ENCODE measurements around the gene ZBTB26.
A peak's percentile ranks its signal among the peaks of the same experiment; 100 is the strongest.
"Not testable (repeated sequence)": the region's sequence is repeated elsewhere in the genome, so short reads cannot be mapped to it uniquely, and the experiment has no call there.

Gene ZBTB26

DNA sequence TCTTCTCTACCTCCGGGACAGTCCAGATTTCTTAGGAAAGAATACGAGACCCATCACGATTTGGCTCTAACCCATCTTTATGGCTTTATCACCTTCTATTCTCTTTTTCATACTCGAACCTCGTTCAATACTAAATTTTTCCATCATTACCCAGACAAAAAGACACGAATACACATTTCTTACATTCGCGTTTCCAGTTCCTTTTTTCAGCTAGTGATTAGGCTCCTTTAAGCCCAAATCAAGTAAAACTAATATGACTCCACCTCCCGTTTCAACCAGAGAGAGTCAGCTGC, 18.7 kb downstream of the ZBTB26 start:
- Histone ChIP-seq H3K9me3 (ENCODE audit: control extremely low read depth in 1 of 5, control insufficient read depth in 4 of 5, insufficient read depth in 2 of 5, low read depth in 1 of 5, low read length in 4 of 5) (no peaks in the 10 kb centered on the region), H3K27ac (ENCODE audit: insufficient read depth in 1 of 2, low read depth in 1 of 2, low read length in 2 of 2, poor library complexity in 1 of 2, severe bottlenecking in 2 of 2) (peak overlapping the region; percentile 85 to 87), H3K4me1 (ENCODE audit: control extremely low read depth in 1 of 4, control insufficient read depth in 4 of 4, insufficient read depth in 4 of 4, low read length in 3 of 4) (peaks cover 4 to 16% (median 11%) of the 10 kb centered on the region in 4 experiments), H3K27me3 (replicated peaks in 2 of 5; ENCODE audit: control insufficient read depth in 4 of 5, insufficient read depth in 5 of 5, low read length in 4 of 5) (no peaks in the 10 kb centered on the region), H3K36me3 (ENCODE audit: control insufficient read depth in 4 of 4, insufficient read depth in 4 of 4, low read length in 3 of 4) (peaks cover 0 to 17% (median 11%) of the 10 kb centered on the region in 4 experiments), H3K4me3 (ENCODE audit: control insufficient read depth in 1 of 7, extremely low read depth in 1 of 7, insufficient read depth in 4 of 7, low read depth in 2 of 7, low read length in 6 of 7) (peak overlapping the region; percentile 75 to 94 (median 85))
- CTCF ChIA-PET = interaction anchor here (0.7 to 1.8 kb wide), 8 partner anchors 9 to 78 kb away, joined by 3 to 8 read pairs (median 5); partner anchors contain the start of gene ZBTB26
- POLR2A ChIA-PET = interaction anchor here (0.6 to 1.9 kb wide), 7 partner anchors 8 to 648 kb away, joined by 3 to 10 read pairs (median 6); partner anchors contain the start of genes RABGAP1, RC3H2 and ZBTB26
- DNase-seq = no peak
- WGBS (ENCODE audit: insufficient coverage) = 2% methylated on average over 8 of the region's 9 CpGs

DNA sequence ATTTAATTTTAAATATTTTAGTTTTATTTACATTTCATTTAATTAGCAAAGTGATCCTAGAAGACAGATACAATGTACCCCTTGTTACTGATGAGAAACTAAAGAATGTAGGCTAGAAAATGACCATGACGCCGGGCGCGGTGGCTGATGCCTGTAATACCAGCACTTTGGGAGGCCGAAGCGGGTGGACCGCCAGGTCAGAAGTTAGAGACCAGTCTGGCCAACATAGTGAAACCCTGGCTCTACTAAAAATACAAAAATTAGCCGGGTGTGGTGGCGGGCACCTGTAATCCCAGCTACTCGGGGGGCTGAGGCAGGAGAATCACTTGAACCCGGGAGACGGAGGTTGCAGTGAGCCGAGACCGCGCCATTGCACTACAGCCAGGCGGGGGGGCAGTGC, 25.2 kb downstream of the ZBTB26 start:
- H3K36me3 ChIP-seq (ENCODE audit: control insufficient read depth in 4 of 4, insufficient read depth in 4 of 4, low read length in 3 of 4) = peaks cover 0 to 14% (median 7%) of the 10 kb centered on the region in 4 experiments
- CTCF ChIA-PET; H3K4me3 ChIP-seq (ENCODE audit: control insufficient read depth in 1 of 7, extremely low read depth in 1 of 7, insufficient read depth in 4 of 7, low read depth in 2 of 7, low read length in 6 of 7); DNase-seq; POLR2A ChIA-PET; H3K27ac ChIP-seq (ENCODE audit: insufficient read depth in 1 of 2, low read depth in 1 of 2, low read length in 2 of 2, poor library complexity in 1 of 2, severe bottlenecking in 2 of 2); H3K27me3 ChIP-seq (replicated peaks in 2 of 5; ENCODE audit: control insufficient read depth in 4 of 5, insufficient read depth in 5 of 5, low read length in 4 of 5); H3K9me3 ChIP-seq (ENCODE audit: control extremely low read depth in 1 of 5, control insufficient read depth in 4 of 5, insufficient read depth in 2 of 5, low read depth in 1 of 5, low read length in 4 of 5): not testable (repeated sequence)
- peaks cover 12 to 30% (median 22%) of the 10 kb centered on the region in 4 experiments for H3K4me1 ChIP-seq (ENCODE audit: control extremely low read depth in 1 of 4, control insufficient read depth in 4 of 4, insufficient read depth in 4 of 4, low read length in 3 of 4)
- 94% methylated on average over 13 of the region's 16 CpGs for WGBS (ENCODE audit: insufficient coverage)

DNA sequence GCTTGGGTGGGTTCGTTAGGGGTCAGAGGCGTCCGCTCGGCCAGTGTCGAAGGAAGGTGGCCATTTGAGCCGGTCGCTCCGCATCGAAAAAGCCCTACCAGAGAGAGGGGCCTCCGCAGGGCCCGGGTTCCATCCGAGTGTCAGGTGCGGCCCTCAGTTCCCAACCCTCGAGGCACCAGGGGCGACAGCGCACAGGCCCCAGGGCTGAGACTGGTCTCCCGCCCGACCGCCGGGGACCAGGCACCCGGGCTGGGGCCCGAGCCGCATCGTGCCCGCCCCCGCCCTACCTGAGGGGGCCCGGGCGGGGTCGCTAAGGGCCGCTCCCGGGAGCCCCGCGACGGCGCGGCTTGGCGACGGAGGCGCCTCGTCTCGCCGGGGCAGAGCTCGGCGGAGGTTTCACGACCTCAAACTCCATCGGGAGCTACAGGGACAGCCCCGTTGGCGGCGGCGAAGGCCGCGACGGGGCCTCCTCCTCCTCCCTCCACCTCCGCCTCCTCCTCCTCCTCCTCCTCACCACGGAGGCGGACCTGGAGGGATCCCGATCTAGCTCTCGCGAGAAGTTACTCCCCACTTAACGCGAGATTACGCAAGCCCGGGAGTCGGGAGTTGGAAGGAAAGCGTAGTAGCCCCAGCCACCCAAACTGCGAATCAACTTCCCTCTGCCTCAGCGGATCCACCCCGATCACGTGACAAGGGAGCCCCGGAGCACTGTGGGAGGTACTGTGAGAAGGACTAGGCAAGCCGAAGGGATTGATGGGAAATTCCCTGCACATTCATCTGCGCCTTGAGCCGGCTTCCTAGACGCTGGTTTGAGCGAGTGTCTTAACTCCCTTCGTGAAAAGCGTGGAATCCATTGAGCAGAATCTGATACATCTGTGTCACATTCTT, 26.2 kb downstream of the ZBTB26 start, which contains the start of gene RC3H2:
RC3H2 (minus strand) TSS at position 537 of the 888 bp plus-strand sequence. CDS start 7,850 bp downstream, outside the sequence.
- Histone ChIP-seq H3K36me3 (ENCODE audit: control insufficient read depth in 4 of 4, insufficient read depth in 4 of 4, low read length in 3 of 4) (peaks cover 0 to 6% (median 2%) of the 10 kb centered on the region in 4 experiments), H3K4me3 (ENCODE audit: control insufficient read depth in 1 of 7, extremely low read depth in 1 of 7, insufficient read depth in 4 of 7, low read depth in 2 of 7, low read length in 6 of 7) (peak within 1 kb of the TSS; percentile 86 to 99 (median 95)), H3K4me1 (ENCODE audit: control extremely low read depth in 1 of 4, control insufficient read depth in 4 of 4, insufficient read depth in 4 of 4, low read length in 3 of 4) (peaks cover 12 to 38% (median 26%) of the 10 kb centered on the region in 4 experiments), H3K9me3 (ENCODE audit: control extremely low read depth in 1 of 5, control insufficient read depth in 4 of 5, insufficient read depth in 2 of 5, low read depth in 1 of 5, low read length in 4 of 5) (no peaks in the 10 kb centered on the region), H3K27ac (ENCODE audit: insufficient read depth in 1 of 2, low read depth in 1 of 2, low read length in 2 of 2, poor library complexity in 1 of 2, severe bottlenecking in 2 of 2) (peak within 1 kb of the TSS; percentile 95 to 98), H3K27me3 (replicated peaks in 2 of 5; ENCODE audit: control insufficient read depth in 4 of 5, insufficient read depth in 5 of 5, low read length in 4 of 5) (no peaks in the 10 kb centered on the region)
- ChIA-PET CTCF (interaction anchor here (0.9 to 1.8 kb wide), 2 partner anchors 25 to 86 kb away, joined by 3 to 7 read pairs; no protein-coding TSS in a partner anchor), POLR2A (interaction anchor here (0.6 to 2.6 kb wide), 5 partner anchors 8 to 130 kb away, joined by 3 to 10 read pairs (median 6); partner anchors contain the start of genes ZBTB26 and ZBTB6)
- DNase-seq = peak; percentile 99 to 100 (median 100)
- WGBS (ENCODE audit: insufficient coverage) = 0% methylated on average over 54 of the region's 77 CpGs

DNA sequence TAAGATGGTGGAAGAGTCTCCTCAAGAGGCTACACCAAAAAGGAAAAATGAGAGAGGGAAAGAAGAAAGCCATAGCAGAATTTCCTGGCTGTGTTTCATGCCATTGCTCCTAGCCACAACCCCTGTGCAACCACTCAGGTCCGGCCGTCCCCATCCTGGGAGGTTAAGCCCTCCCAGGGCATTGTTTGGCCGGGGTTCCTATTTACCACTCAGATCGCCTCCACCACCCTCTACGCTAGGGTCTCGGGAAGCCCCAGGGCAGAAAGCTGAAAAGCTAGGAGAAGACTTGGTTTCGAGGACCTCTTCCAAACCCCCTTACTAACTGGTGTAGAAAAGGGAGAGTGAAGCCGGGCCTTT, 26.9 kb downstream of the ZBTB26 start:
- POLR2A ChIA-PET = interaction anchor here (0.5 to 2.6 kb wide), 4 partner anchors 9 to 131 kb away, joined by 3 to 10 read pairs (median 7); partner anchors contain the start of genes ZBTB26 and ZBTB6
- peak overlapping the region; percentile 95 to 98 for H3K27ac ChIP-seq (ENCODE audit: insufficient read depth in 1 of 2, low read depth in 1 of 2, low read length in 2 of 2, poor library complexity in 1 of 2, severe bottlenecking in 2 of 2)
- H3K36me3 ChIP-seq (ENCODE audit: control insufficient read depth in 4 of 4, insufficient read depth in 4 of 4, low read length in 3 of 4) = peaks cover 0 to 4% (median 0%) of the 10 kb centered on the region in 4 experiments
- H3K4me3 ChIP-seq (ENCODE audit: control insufficient read depth in 1 of 7, extremely low read depth in 1 of 7, insufficient read depth in 4 of 7, low read depth in 2 of 7, low read length in 6 of 7) = peak overlapping the region; percentile 86 to 99 (median 95)
- peaks cover 12 to 44% (median 31%) of the 10 kb centered on the region in 4 experiments for H3K4me1 ChIP-seq (ENCODE audit: control extremely low read depth in 1 of 4, control insufficient read depth in 4 of 4, insufficient read depth in 4 of 4, low read length in 3 of 4)
- peak in 2 of 3 donors; percentile 5 to 23 for DNase-seq
- 0% methylated on average over 2 of the region's 8 CpGs for WGBS (ENCODE audit: insufficient coverage)
- CTCF ChIA-PET = interaction anchor here (0.7 to 1.9 kb wide), 4 partner anchors 8 to 130 kb away, joined by 3 to 7 read pairs (median 4); partner anchors contain the start of gene ZBTB6
- no peaks in the 10 kb centered on the region for H3K27me3 ChIP-seq (replicated peaks in 2 of 5; ENCODE audit: control insufficient read depth in 4 of 5, insufficient read depth in 5 of 5, low read length in 4 of 5)
- H3K9me3 ChIP-seq (ENCODE audit: control extremely low read depth in 1 of 5, control insufficient read depth in 4 of 5, insufficient read depth in 2 of 5, low read depth in 1 of 5, low read length in 4 of 5) = no peaks in the 10 kb centered on the region

DNA sequence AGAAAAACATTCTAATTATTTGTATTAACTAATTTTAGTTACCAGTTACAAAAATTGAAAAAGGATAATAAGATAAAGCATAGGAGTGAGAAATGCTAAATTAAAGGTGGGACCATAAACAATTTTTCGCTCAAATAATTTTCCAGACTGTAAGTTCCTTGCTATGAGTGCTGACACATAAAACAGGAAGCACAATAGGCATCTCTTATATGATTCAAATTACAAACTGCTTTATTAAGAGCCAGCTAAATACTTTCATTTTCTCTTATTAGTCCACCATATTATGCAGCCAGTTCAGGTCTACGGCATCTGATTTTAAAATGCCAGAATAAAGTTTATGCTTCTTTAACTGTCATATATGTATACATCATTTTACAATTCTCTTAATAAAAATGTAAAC, 30.5 kb downstream of the ZBTB26 start:
- peak overlapping the region in 6 of 7 experiments; percentile 40 to 77 (median 56) for H3K4me3 ChIP-seq (ENCODE audit: control insufficient read depth in 1 of 7, extremely low read depth in 1 of 7, insufficient read depth in 4 of 7, low read depth in 2 of 7, low read length in 6 of 7)
- no peaks in the 10 kb centered on the region for H3K27me3 ChIP-seq (replicated peaks in 2 of 5; ENCODE audit: control insufficient read depth in 4 of 5, insufficient read depth in 5 of 5, low read length in 4 of 5)
- H3K4me1 ChIP-seq (ENCODE audit: control extremely low read depth in 1 of 4, control insufficient read depth in 4 of 4, insufficient read depth in 4 of 4, low read length in 3 of 4) = peaks cover 12 to 47% (median 33%) of the 10 kb centered on the region in 4 experiments
- whole genome bisulfite sequencing (ENCODE audit: insufficient coverage) = 0% methylated on average over 1 of the region's 2 CpGs
- ChIA-PET CTCF (interaction anchor here (0.6 to 1.3 kb wide), 2 partner anchors 9 to 24 kb away, joined by 4 read pairs; no protein-coding TSS in a partner anchor), POLR2A (interaction anchor here (0.7 kb wide), 1 partner anchor 89 kb away, joined by 3 read pairs; no protein-coding TSS in a partner anchor)
- peak; percentile 59 to 85 (median 72) for DNase-seq
- peaks cover 0 to 13% (median 6%) of the 10 kb centered on the region in 4 experiments for H3K36me3 ChIP-seq (ENCODE audit: control insufficient read depth in 4 of 4, insufficient read depth in 4 of 4, low read length in 3 of 4)
- no peaks in the 10 kb centered on the region for H3K9me3 ChIP-seq (ENCODE audit: control extremely low read depth in 1 of 5, control insufficient read depth in 4 of 5, insufficient read depth in 2 of 5, low read depth in 1 of 5, low read length in 4 of 5)
- peak overlapping the region; percentile 72 to 80 for H3K27ac ChIP-seq (ENCODE audit: insufficient read depth in 1 of 2, low read depth in 1 of 2, low read length in 2 of 2, poor library complexity in 1 of 2, severe bottlenecking in 2 of 2)

DNA sequence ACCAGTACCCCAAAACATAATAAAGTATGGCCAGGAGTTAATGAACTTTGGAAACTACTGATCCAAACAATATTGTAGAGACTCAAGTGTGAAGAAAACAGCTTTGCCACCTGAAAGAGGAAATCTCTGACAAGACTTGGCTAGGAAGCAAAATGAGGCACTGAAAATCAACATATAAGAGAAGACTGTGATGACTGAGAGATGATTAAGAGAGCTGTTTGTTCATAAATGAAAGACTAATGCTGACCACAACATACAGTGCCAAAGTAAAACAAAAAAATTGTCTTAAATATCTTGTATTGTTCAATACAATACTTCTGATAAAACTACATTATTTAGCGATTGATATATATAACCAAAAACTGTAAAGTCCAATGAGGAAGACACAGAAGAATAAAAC, 33.3 kb downstream of the ZBTB26 start:
- no CpG with 5 or more reads among the region's 1 CpG for WGBS (ENCODE audit: insufficient coverage)
- H3K36me3 ChIP-seq (ENCODE audit: control insufficient read depth in 4 of 4, insufficient read depth in 4 of 4, low read length in 3 of 4) = peaks cover 4 to 36% (median 15%) of the 10 kb centered on the region in 4 experiments
- H3K4me1 ChIP-seq (ENCODE audit: control extremely low read depth in 1 of 4, control insufficient read depth in 4 of 4, insufficient read depth in 4 of 4, low read length in 3 of 4) = peaks cover 8 to 33% (median 21%) of the 10 kb centered on the region in 4 experiments
- POLR2A ChIA-PET = interaction anchor here (0.7 kb wide), 1 partner anchor 60 kb away, joined by 3 read pairs; no protein-coding TSS in a partner anchor
- CTCF ChIA-PET = interaction anchor here (1.1 to 2.1 kb wide), 5 partner anchors 14 to 548 kb away, joined by 3 to 5 read pairs (median 4); no protein-coding TSS in a partner anchor
- no peaks in the 10 kb centered on the region for H3K27me3 ChIP-seq (replicated peaks in 2 of 5; ENCODE audit: control insufficient read depth in 4 of 5, insufficient read depth in 5 of 5, low read length in 4 of 5)
- DNase-seq = no peak
- no peaks in the 10 kb centered on the region for H3K9me3 ChIP-seq (ENCODE audit: control extremely low read depth in 1 of 5, control insufficient read depth in 4 of 5, insufficient read depth in 2 of 5, low read depth in 1 of 5, low read length in 4 of 5)
- H3K27ac ChIP-seq (ENCODE audit: insufficient read depth in 1 of 2, low read depth in 1 of 2, low read length in 2 of 2, poor library complexity in 1 of 2, severe bottlenecking in 2 of 2) = no peak overlapping the region
- H3K4me3 ChIP-seq (ENCODE audit: control insufficient read depth in 1 of 7, extremely low read depth in 1 of 7, insufficient read depth in 4 of 7, low read depth in 2 of 7, low read length in 6 of 7) = no peak overlapping the region

Measured in common myeloid progenitor, CD34-positive (primary cell).